ENCODE measurements around the gene SKAP1. TPM values are rescaled to one million over a fixed set of nuclear protein-coding genes. Genes with fewer than 3 reads are reported as not detected.

Gene SKAP1
- total RNA-seq, 4 donors from 2014 or later: 1.1 to 1.7 (median 1.2) TPM

GRCh38 chr17:48107137-48108055 lies 322.6 kb downstream of the SKAP1 start, which contains the start of gene SNX11:
SNX11 (plus strand) TSS chr17:48107766; CDS start chr17:48112044, 4,278 bp downstream.
- DNase-seq (ENCODE audit: extremely low spot score): peak; percentile 99
- H3K4me3 ChIP-seq: peak within 1 kb of the TSS; percentile 63 to 93 (median 78)
- H3K27ac ChIP-seq (replicated peaks in 1 of 4): peak within 1 kb of the TSS; percentile 87 to 96 (median 92)
- intact Hi-C loops (cut with DNase I): no loop called here
- under 1% methylated on average over 32 of the region's 64 CpGs for WGBS
- peaks cover 0 to 3% (median 0%) of the 10 kb centered on the region in 4 donors for H3K9me3 ChIP-seq
- H3K36me3 ChIP-seq: peaks cover 0 to 5% (median 0%) of the 10 kb centered on the region in 4 donors
- peak; percentile 78 to 89 for TF ChIP-seq POLR2AphosphoS5 (IDR thresholded peaks at IDR 0.05)
- TF ChIP-seq POLR2A (IDR thresholded peaks at IDR 0.05; ENCODE audit: low read depth): no peak
- TF ChIP-seq EP300 (IDR thresholded peaks at IDR 0.05): no peak
- peak in 1 of 3 experiments; percentile 11 for TF ChIP-seq CTCF (IDR thresholded peaks at IDR 0.05)
- no peaks in the 10 kb centered on the region for H3K27me3 ChIP-seq
- peaks cover 15 to 40% (median 35%) of the 10 kb centered on the region in 4 donors for H3K4me1 ChIP-seq

- H3K9me3 ChIP-seq: peaks cover 0 to 3% (median 0%) of the 10 kb centered on the region in 4 donors
- no peaks in the 10 kb centered on the region for H3K27me3 ChIP-seq
- H3K4me3 ChIP-seq: peak overlapping the region; percentile 63 to 93 (median 78)
- peaks cover 15 to 41% (median 35%) of the 10 kb centered on the region in 4 donors for H3K4me1 ChIP-seq
- DNase-seq (ENCODE audit: extremely low spot score): no peak
- WGBS: 53% methylated on average over 13 of the region's 13 CpGs
- TF ChIP-seq EP300 (IDR thresholded peaks at IDR 0.05) (no peak), POLR2A (IDR thresholded peaks at IDR 0.05; ENCODE audit: low read depth) (no peak), CTCF (IDR thresholded peaks at IDR 0.05) (no peak), POLR2AphosphoS5 (IDR thresholded peaks at IDR 0.05) (no peak)
- intact Hi-C loops (cut with DNase I): no loop called here
- H3K36me3 ChIP-seq: no peaks in the 10 kb centered on the region
- H3K27ac ChIP-seq (replicated peaks in 1 of 4): peak overlapping the region; percentile 87 to 96 (median 92)
Observed at GRCh38 chr17:48106802-48107136, 323.2 kb downstream of the SKAP1 start.

GRCh38 chr17:48104440-48104839 lies 325.6 kb downstream of the SKAP1 start:
- Histone ChIP-seq H3K4me3 (no peak overlapping the region), H3K27me3 (no peaks in the 10 kb centered on the region), H3K9me3 (peaks cover 0 to 3% (median 0%) of the 10 kb centered on the region in 4 donors), H3K4me1 (peaks cover 20 to 42% (median 36%) of the 10 kb centered on the region in 4 donors), H3K36me3 (no peaks in the 10 kb centered on the region), H3K27ac (replicated peaks in 1 of 4) (no peak overlapping the region)
- no peak for TF ChIP-seq POLR2AphosphoS5 (IDR thresholded peaks at IDR 0.05)
- no peak for TF ChIP-seq POLR2A (IDR thresholded peaks at IDR 0.05; ENCODE audit: low read depth)
- TF ChIP-seq CTCF (IDR thresholded peaks at IDR 0.05): no peak
- no peak for TF ChIP-seq EP300 (IDR thresholded peaks at IDR 0.05)
- 87% methylated on average over 7 of the region's 7 CpGs for WGBS
- no peak for DNase-seq (ENCODE audit: extremely low spot score)
- intact Hi-C loops (cut with DNase I): no loop called here

GRCh38 chr17:48102798-48103715 lies 327.0 kb downstream of the SKAP1 start:
- Histone ChIP-seq H3K4me3 (no peak overlapping the region), H3K4me1 (peaks cover 11 to 39% (median 30%) of the 10 kb centered on the region in 4 donors), H3K9me3 (peaks cover 0 to 3% (median 0%) of the 10 kb centered on the region in 4 donors), H3K27me3 (no peaks in the 10 kb centered on the region), H3K27ac (replicated peaks in 1 of 4) (no peak overlapping the region), H3K36me3 (no peaks in the 10 kb centered on the region)
- no peak for TF ChIP-seq POLR2A (IDR thresholded peaks at IDR 0.05; ENCODE audit: low read depth)
- DNase-seq (ENCODE audit: extremely low spot score): no peak
- WGBS: 75% methylated on average over 14 of the region's 14 CpGs
- intact Hi-C loops (cut with DNase I): no loop called here

All from esophagus muscularis mucosa (tissue), 4 donors.